ENCODE data around the gene SLC37A1.

The SLC37A1 gene

DNA sequence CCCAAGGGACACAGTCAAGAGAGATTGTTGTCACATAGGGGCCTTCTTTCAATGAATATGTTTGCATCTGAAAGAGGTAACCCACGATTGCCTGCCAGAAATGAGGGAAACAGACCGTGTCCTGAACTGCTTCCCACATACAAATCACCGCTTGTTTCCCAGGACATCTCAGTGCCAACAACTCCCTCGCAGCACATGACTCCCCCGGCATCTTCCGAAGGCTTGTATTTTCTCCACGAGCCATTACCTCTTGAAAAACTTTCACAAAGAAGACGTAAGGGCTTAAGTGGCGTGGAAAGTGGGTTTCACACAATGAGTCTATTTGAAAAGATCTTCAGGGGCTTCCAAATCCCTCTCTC, 108.1 kb downstream of the SLC37A1 start:
- H3K27me3 ChIP-seq (ENCODE audit: insufficient read depth, poor library complexity, severe bottlenecking) = peaks cover 5% of the 10 kb centered on the region
- TF ChIP-seq REST (IDR thresholded peaks at IDR 0.05; ENCODE audit: insufficient replicate concordance, low read depth) = no peak
- DNase-seq (ENCODE audit: low read depth in 1 of 2, low spot score in 1 of 2) = no peak

GRCh38 chr21:42622284-42622683, 108.6 kb downstream of the SLC37A1 start:
- TF ChIP-seq CTCF (IDR thresholded peaks at IDR 0.05; ENCODE audit: insufficient read depth, low read length) (no peak), GABPA (IDR thresholded peaks at IDR 0.05; ENCODE audit: low read depth) (no peak), REST (IDR thresholded peaks at IDR 0.05; ENCODE audit: insufficient replicate concordance, low read depth) (no peak), POLR2AphosphoS5 (IDR thresholded peaks at IDR 0.05; ENCODE audit: low read depth) (no peak), SPI1 (IDR thresholded peaks at IDR 0.05; ENCODE audit: borderline replicate concordance, low read depth) (no peak)
- H3K27me3 ChIP-seq (ENCODE audit: insufficient read depth, poor library complexity, severe bottlenecking) = peaks cover 3% of the 10 kb centered on the region
- no peak overlapping the region for H3K27ac ChIP-seq (replicated peaks)
- no peak overlapping the region for H3K4me3 ChIP-seq (replicated peaks; ENCODE audit: insufficient read depth, low read length)
- no peak for DNase-seq (ENCODE audit: low read depth in 1 of 2, low spot score in 1 of 2)

More for the DNA sequence above, 108.1 kb downstream of the SLC37A1 start:
- no peak overlapping the region for H3K4me3 ChIP-seq (replicated peaks; ENCODE audit: insufficient read depth, low read length)
- H3K27ac ChIP-seq (replicated peaks) = no peak overlapping the region

DNA sequence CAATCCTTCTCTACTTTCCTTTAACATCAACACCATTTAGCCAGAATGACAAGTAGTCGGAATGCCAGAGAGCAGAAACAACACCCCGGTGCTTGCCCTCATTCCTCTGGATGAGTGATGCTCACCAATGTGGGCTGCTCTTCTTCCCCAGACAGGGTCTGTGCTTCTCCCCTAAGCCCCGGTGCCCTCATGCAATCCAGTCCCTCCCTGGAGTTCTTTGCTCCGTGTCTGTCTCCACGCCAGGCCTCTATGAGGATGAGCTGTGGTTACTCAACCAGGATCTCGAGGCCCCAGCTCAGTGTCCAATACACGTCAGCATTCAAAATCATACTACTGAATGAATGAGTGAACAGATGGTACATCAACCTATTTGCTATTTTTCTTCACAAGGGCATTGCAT, 110.0 kb downstream of the SLC37A1 start:
- no peak for DNase-seq (ENCODE audit: low read depth in 1 of 2, low spot score in 1 of 2)
- Histone ChIP-seq H3K27me3 (ENCODE audit: insufficient read depth, poor library complexity, severe bottlenecking) (peaks cover 3% of the 10 kb centered on the region), H3K27ac (replicated peaks) (no peak overlapping the region), H3K4me3 (replicated peaks; ENCODE audit: insufficient read depth, low read length) (no peak overlapping the region)
- no peak for TF ChIP-seq CTCF (IDR thresholded peaks at IDR 0.05; ENCODE audit: insufficient read depth, low read length)

DNA sequence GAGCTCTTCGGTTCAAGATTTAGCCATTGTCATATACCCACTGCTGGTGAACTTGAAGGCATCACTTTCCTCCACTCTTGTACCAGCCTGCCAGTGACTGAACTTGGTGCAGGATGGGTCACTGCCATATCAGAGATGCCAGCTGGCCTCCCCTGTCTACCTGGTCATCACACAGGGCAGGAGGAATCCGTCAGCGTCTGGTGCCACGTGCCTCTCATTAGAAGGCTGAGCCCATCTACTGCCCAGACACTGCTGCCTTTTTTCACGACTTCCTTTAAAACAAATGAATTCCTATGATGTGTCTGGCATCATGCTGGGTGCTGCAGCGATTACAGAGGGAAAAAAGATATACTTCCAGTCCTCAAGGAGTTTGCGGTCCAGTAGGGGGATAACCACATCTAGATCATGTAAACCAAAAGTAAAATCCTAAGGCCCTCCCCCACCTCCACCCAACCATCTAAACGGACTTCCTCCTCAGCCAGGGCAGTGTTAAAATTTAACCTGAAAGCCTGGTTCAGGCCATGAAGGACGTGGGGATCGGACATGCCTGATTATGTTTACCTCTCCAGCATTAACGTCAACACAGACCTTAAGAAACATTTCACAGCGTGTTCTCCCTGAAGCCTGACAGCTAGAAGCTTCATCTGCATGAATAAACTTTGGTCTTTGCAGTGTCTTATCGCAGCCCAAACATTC, 110.6 kb downstream of the SLC37A1 start:
- TF ChIP-seq CTCF (IDR thresholded peaks at IDR 0.05; ENCODE audit: insufficient read depth, low read length) (no peak), SPI1 (IDR thresholded peaks at IDR 0.05; ENCODE audit: borderline replicate concordance, low read depth) (no peak), REST (IDR thresholded peaks at IDR 0.05; ENCODE audit: insufficient replicate concordance, low read depth) (no peak), POLR2AphosphoS5 (IDR thresholded peaks at IDR 0.05; ENCODE audit: low read depth) (no peak), GABPA (IDR thresholded peaks at IDR 0.05; ENCODE audit: low read depth) (no peak)
- no peak overlapping the region for H3K4me3 ChIP-seq (replicated peaks; ENCODE audit: insufficient read depth, low read length)
- DNase-seq (ENCODE audit: low read depth in 1 of 2, low spot score in 1 of 2) = no peak
- H3K27ac ChIP-seq (replicated peaks) = no peak overlapping the region
- H3K27me3 ChIP-seq (ENCODE audit: insufficient read depth, poor library complexity, severe bottlenecking) = peaks cover 2% of the 10 kb centered on the region
